Measurements from ENCODE around the gene FBXO36. TPM values are rescaled to one million over a fixed set of nuclear protein-coding genes. Genes with fewer than 3 reads are reported as not detected.

The FBXO36 gene
- total and polyA plus RNA-seq, 4 donors, result 0.56 to 1.3 (median 0.69) TPM

DNA sequence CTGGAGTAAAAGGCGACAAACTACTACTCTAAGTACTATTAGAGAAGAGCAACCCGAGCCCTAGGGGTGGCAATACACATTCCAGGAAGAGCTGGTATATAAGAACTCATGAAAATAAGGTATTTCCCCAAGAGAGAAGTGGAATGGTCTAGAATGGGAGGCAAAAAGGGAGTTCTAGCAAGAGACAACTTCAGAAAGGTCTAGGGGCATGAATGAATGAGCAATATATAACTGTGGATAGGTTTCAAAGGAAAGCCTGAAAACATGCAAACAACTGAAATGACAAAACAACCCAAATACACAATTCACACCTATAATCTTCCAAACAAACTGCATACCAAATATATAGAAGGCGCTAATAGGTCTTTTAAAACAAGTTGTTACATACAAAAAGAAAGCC, 22.7 kb upstream of the FBXO36 start:
- Histone ChIP-seq H3K4me1 (ENCODE audit: control insufficient read depth in 4 of 4, insufficient read depth in 4 of 4, low read length in 3 of 4) (peaks cover 7 to 20% (median 16%) of the 10 kb centered on the region in 4 donors), H3K9ac (ENCODE audit: low read depth in 1 of 2, low read length in 2 of 2) (no peak overlapping the region), H3K27me3 (ENCODE audit: control insufficient read depth in 4 of 4, insufficient read depth in 4 of 4, low read length in 3 of 4) (no peaks in the 10 kb centered on the region), H3K36me3 (ENCODE audit: control insufficient read depth in 4 of 4, insufficient read depth in 3 of 4, low read depth in 1 of 4, low read length in 3 of 4) (peaks cover 0 to 6% (median 2%) of the 10 kb centered on the region in 4 donors), H3K9me3 (ENCODE audit: control insufficient read depth in 4 of 4, low read length in 3 of 4) (no peaks in the 10 kb centered on the region), H3K4me3 (ENCODE audit: low read depth in 1 of 3, low read length in 3 of 3) (no peak overlapping the region), H3K27ac (ENCODE audit: low read depth in 1 of 2, low read length in 2 of 2) (peak overlapping the region in 1 of 2 donors; percentile 22)
- no peak for TF ChIP-seq GABPA (IDR thresholded peaks at IDR 0.05 in 1 of 2, conservative IDR thresholded peaks at IDR 0.05 in 1 of 2)
- no peak for TF ChIP-seq JUND (IDR thresholded peaks at IDR 0.05)
- TF ChIP-seq, protein P1, sequence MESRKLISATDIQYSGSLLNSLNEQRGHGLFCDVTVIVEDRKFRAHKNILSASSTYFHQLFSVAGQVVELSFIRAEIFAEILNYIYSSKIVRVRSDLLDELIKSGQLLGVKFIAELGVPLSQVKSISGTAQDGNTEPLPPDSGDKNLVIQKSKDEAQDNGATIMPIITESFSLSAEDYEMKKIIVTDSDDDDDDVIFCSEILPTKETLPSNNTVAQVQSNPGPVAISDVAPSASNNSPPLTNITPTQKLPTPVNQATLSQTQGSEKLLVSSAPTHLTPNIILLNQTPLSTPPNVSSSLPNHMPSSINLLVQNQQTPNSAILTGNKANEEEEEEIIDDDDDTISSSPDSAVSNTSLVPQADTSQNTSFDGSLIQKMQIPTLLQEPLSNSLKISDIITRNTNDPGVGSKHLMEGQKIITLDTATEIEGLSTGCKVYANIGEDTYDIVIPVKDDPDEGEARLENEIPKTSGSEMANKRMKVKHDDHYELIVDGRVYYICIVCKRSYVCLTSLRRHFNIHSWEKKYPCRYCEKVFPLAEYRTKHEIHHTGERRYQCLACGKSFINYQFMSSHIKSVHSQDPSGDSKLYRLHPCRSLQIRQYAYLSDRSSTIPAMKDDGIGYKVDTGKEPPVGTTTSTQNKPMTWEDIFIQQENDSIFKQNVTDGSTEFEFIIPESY (IDR thresholded peaks at IDR 0.05), result no peak
- no peak for TF ChIP-seq HNF4G (IDR thresholded peaks at IDR 0.05)
- TF ChIP-seq, protein P2, sequence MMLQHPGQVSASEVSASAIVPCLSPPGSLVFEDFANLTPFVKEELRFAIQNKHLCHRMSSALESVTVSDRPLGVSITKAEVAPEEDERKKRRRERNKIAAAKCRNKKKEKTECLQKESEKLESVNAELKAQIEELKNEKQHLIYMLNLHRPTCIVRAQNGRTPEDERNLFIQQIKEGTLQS (IDR thresholded peaks at IDR 0.05), result no peak
- no peak for TF ChIP-seq RXRA (IDR thresholded peaks at IDR 0.05)
- TF ChIP-seq, protein P3, sequence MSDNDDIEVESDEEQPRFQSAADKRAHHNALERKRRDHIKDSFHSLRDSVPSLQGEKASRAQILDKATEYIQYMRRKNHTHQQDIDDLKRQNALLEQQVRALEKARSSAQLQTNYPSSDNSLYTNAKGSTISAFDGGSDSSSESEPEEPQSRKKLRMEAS (IDR thresholded peaks at IDR 0.05), result no peak
- no peak for TF ChIP-seq SP1 (IDR thresholded peaks at IDR 0.05)
- TF ChIP-seq HNF4A (conservative IDR thresholded peaks at IDR 0.05), result no peak
- no peak for TF ChIP-seq EGR1 (IDR thresholded peaks at IDR 0.05; ENCODE audit: low read depth in 2 of 2)
- TF ChIP-seq FOXA2 (IDR thresholded peaks at IDR 0.05), result no peak
- TF ChIP-seq RAD21 (IDR thresholded peaks at IDR 0.05), result no peak
- TF ChIP-seq NR2F2 (IDR thresholded peaks at IDR 0.05), result no peak
- TF ChIP-seq TAF1 (conservative IDR thresholded peaks at IDR 0.05), result no peak
- no peak for TF ChIP-seq YY1 (IDR thresholded peaks at IDR 0.05)
- no peak for TF ChIP-seq FOXA1 (IDR thresholded peaks at IDR 0.05)
- TF ChIP-seq, protein P4, sequence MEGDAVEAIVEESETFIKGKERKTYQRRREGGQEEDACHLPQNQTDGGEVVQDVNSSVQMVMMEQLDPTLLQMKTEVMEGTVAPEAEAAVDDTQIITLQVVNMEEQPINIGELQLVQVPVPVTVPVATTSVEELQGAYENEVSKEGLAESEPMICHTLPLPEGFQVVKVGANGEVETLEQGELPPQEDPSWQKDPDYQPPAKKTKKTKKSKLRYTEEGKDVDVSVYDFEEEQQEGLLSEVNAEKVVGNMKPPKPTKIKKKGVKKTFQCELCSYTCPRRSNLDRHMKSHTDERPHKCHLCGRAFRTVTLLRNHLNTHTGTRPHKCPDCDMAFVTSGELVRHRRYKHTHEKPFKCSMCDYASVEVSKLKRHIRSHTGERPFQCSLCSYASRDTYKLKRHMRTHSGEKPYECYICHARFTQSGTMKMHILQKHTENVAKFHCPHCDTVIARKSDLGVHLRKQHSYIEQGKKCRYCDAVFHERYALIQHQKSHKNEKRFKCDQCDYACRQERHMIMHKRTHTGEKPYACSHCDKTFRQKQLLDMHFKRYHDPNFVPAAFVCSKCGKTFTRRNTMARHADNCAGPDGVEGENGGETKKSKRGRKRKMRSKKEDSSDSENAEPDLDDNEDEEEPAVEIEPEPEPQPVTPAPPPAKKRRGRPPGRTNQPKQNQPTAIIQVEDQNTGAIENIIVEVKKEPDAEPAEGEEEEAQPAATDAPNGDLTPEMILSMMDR (IDR thresholded peaks at IDR 0.05; ENCODE audit: low read depth, low read length, missing input control), result no peak
- TF ChIP-seq, protein P5, sequence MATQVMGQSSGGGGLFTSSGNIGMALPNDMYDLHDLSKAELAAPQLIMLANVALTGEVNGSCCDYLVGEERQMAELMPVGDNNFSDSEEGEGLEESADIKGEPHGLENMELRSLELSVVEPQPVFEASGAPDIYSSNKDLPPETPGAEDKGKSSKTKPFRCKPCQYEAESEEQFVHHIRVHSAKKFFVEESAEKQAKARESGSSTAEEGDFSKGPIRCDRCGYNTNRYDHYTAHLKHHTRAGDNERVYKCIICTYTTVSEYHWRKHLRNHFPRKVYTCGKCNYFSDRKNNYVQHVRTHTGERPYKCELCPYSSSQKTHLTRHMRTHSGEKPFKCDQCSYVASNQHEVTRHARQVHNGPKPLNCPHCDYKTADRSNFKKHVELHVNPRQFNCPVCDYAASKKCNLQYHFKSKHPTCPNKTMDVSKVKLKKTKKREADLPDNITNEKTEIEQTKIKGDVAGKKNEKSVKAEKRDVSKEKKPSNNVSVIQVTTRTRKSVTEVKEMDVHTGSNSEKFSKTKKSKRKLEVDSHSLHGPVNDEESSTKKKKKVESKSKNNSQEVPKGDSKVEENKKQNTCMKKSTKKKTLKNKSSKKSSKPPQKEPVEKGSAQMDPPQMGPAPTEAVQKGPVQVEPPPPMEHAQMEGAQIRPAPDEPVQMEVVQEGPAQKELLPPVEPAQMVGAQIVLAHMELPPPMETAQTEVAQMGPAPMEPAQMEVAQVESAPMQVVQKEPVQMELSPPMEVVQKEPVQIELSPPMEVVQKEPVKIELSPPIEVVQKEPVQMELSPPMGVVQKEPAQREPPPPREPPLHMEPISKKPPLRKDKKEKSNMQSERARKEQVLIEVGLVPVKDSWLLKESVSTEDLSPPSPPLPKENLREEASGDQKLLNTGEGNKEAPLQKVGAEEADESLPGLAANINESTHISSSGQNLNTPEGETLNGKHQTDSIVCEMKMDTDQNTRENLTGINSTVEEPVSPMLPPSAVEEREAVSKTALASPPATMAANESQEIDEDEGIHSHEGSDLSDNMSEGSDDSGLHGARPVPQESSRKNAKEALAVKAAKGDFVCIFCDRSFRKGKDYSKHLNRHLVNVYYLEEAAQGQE (IDR thresholded peaks at IDR 0.05), result no peak
- DNase-seq (ENCODE audit: low spot score), result no peak
- 99% methylated on average over 3 of the region's 3 CpGs for WGBS
